ENCODE results near the gene ESRRA.
"Not testable (repeated sequence)": the region's sequence is repeated elsewhere in the genome, so short reads cannot be mapped to it uniquely, and the experiment has no call there.

ESRRA gene

GRCh38 chr11:64304316-64305072 lies 830 bp upstream of the ESRRA start:
- peak; percentile 93 for TF ChIP-seq CTCF (IDR thresholded peaks at IDR 0.05; ENCODE audit: extremely low read depth, insufficient read depth, missing control alignments)
- in situ Hi-C loops (cut with MboI; ENCODE audit: low pct_unique_long_range_greater_than_20kb, low sequenced_read_pairs, unreplicated experiment), result no loop called here

GRCh38 chr11:64305691-64306562 lies 603 bp downstream of the ESRRA start:
- DNase-seq (ENCODE audit: low spot score), result peak; percentile 57
- in situ Hi-C loops (cut with MboI; ENCODE audit: low pct_unique_long_range_greater_than_20kb, low sequenced_read_pairs, unreplicated experiment), result no loop called here
- TF ChIP-seq CTCF (IDR thresholded peaks at IDR 0.05; ENCODE audit: extremely low read depth, insufficient read depth, missing control alignments), result peak; percentile 60

More at GRCh38 chr11:64304316-64305072, 830 bp upstream of the ESRRA start:
- peak; percentile 88 for DNase-seq (ENCODE audit: low spot score)

GRCh38 chr11:64306563-64306875 lies 1.2 kb downstream of the ESRRA start:
- in situ Hi-C loops (cut with MboI; ENCODE audit: low pct_unique_long_range_greater_than_20kb, low sequenced_read_pairs, unreplicated experiment), result no loop called here
- no peak for TF ChIP-seq CTCF (IDR thresholded peaks at IDR 0.05; ENCODE audit: extremely low read depth, insufficient read depth, missing control alignments)
- no peak for DNase-seq (ENCODE audit: low spot score)

GRCh38 chr11:64306876-64307622 lies 1.7 kb downstream of the ESRRA start:
- in situ Hi-C loops (cut with MboI; ENCODE audit: low pct_unique_long_range_greater_than_20kb, low sequenced_read_pairs, unreplicated experiment), result no loop called here
- TF ChIP-seq CTCF (IDR thresholded peaks at IDR 0.05; ENCODE audit: extremely low read depth, insufficient read depth, missing control alignments), result no peak
- no peak for DNase-seq (ENCODE audit: low spot score)

- in situ Hi-C loops (cut with MboI; ENCODE audit: low pct_unique_long_range_greater_than_20kb, low sequenced_read_pairs, unreplicated experiment); DNase-seq (ENCODE audit: low spot score): not testable (repeated sequence)
Observed at GRCh38 chr11:64307795-64308194, 2.5 kb downstream of the ESRRA start.

GRCh38 chr11:64312947-64313346 lies 7.6 kb downstream of the ESRRA start:
- no peak for DNase-seq (ENCODE audit: low spot score)
- no peak for TF ChIP-seq CTCF (IDR thresholded peaks at IDR 0.05; ENCODE audit: extremely low read depth, insufficient read depth, missing control alignments)
- in situ Hi-C loops (cut with MboI; ENCODE audit: low pct_unique_long_range_greater_than_20kb, low sequenced_read_pairs, unreplicated experiment), result no loop called here
